GM23248 (cell line): Measurements from ENCODE around the gene PPOX.

Experiments
- EZH2 ChIP-seq: fragments of 200-600 bp; sonication (generic); IDR thresholded peaks from 2 replicates; pipeline ENCODE4 v1.6.1; 2018; ENCODE audit warnings: antibody characterized with exemption, mild to moderate bottlenecking; ENCODE audit not compliant: insufficient read depth, poor library complexity, severe bottlenecking
- EZH2phosphoT487 ChIP-seq: fragments of 200-600 bp; sonication (generic); IDR thresholded peaks from 2 replicates; pipeline ENCODE4 v1.6.1; 2018; ENCODE audit warnings: antibody characterized with exemption, moderate library complexity, mild to moderate bottlenecking, low read depth; ENCODE audit not compliant: insufficient read depth

DNA sequence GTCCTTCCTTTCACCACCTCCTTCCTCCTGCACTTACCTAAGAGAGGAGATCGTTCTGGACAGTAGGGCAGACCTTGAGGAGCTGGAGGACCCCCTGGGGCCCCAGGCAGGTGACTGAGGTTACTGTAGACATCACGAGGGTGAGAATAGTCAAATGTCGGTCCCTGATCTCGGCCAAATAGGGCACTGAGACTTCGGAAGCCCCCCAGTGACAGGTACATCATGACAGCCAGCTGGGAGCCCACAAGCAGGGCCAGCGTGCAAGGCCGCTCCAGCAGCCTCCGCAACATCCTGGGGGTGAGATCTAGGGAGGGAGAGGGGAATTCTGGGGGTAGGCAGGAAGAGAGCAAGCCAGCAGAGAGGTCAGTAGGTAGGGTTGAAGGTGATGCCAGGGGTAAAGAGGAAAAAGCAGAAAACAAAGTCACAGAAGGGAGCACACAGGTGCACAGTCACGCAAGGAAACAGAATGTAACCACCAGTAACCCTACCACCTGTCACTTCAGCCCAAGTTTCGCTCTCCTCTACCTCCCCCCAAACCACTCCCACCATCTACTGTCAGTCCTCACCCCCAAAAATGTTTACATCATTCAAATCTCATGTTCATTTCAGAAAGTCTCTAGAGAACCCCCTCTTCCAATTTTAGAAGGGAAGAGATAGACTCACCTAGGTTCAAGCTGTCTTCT, 9.7 kb downstream of the PPOX start:
- TF ChIP-seq EZH2 (no peak), EZH2phosphoT487 (no peak)
